SK-N-SH (cell line): ENCODE data around the gene C6orf89. TPM values are rescaled to one million over a fixed set of nuclear protein-coding genes. Genes with fewer than 3 reads are reported as not detected.

ENCODE experiments used
- CTCF ChIA-PET: fragments of 300-600, 350-600 bp; formaldehyde crosslinking; extraction: SDS; loops from one replicate; lab custom pipeline; 2021; lab: Yijun Ruan, JAX
- POLR2A ChIA-PET: fragments of 350-600 bp; sonication (Branson Sonifier 250); formaldehyde crosslinking; extraction: SDS; loops from one replicate; lab custom pipeline; 2020; ENCODE audit warnings: antibody characterized with exemption, inconsistent platforms; lab: Yijun Ruan, JAX
- DNase-seq: peaks from one replicate; pipeline ENCODE4 v3.0.0; 2012
- H2AFZ ChIP-seq: fragments of 200-600 bp; sonication (generic); 2 replicates; pipeline ENCODE4 v1.8.1; 2016; ENCODE audit warnings: antibody characterized with exemption, mild to moderate bottlenecking, low read depth
- H3F3A ChIP-seq: fragments of 200-600 bp; sonication (generic); replicated peaks from 2 replicates; pipeline ENCODE3; 2016; ENCODE audit warnings: antibody characterized with exemption, mild to moderate bottlenecking; ENCODE audit not compliant: insufficient read depth
- H3K27ac ChIP-seq, 2 experiments: fragments of 200-500 bp in 1 of 2; fragments of 200-600 bp in 1 of 2; sonication (Bioruptor generic) in 1 of 2; sonication (generic), shearing (Covaris generic) in 1 of 2; 2 replicates each; pipeline versions ENCODE4 v1.5.1 to v1.6.1; 2014 to 2016; ENCODE audit warnings: low read depth in 2 of 2, inconsistent platforms in 1 of 2, low read length in 1 of 2, mild to moderate bottlenecking in 1 of 2, mixed read lengths in 1 of 2
- H3K27me3 ChIP-seq: fragments of 200-600 bp; sonication (generic), shearing (Covaris generic); 2 replicates; pipeline ENCODE4 v1.6.1; 2016; ENCODE audit warnings: mixed run types; ENCODE audit not compliant: insufficient read depth
- H3K36me3 ChIP-seq, 2 experiments: fragments of 200-500 bp in 1 of 2; fragments of 200-600 bp in 1 of 2; sonication (Bioruptor generic) in 1 of 2; sonication (generic) in 1 of 2; replicated peaks in 1 of 2; 2 replicates each; pipeline versions ENCODE3 to v1.5.1; 2014 to 2016; ENCODE audit warnings: low read length in 1 of 2, mild to moderate bottlenecking in 1 of 2; ENCODE audit not compliant: insufficient read depth in 2 of 2, control insufficient read depth in 1 of 2
- H3K4me1 ChIP-seq, 2 experiments: fragments of 200-500 bp in 1 of 2; fragments of 200-600 bp in 1 of 2; sonication (Bioruptor generic) in 1 of 2; sonication (generic), shearing (Covaris generic) in 1 of 2; 2 replicates each; pipeline versions ENCODE4 v1.5.1 to v1.6.1; 2014 to 2016; ENCODE audit warnings: low read depth in 1 of 2, low read length in 1 of 2, mixed run types in 1 of 2; ENCODE audit not compliant: insufficient read depth in 2 of 2, control insufficient read depth in 1 of 2
- H3K4me2 ChIP-seq: fragments of 200-600 bp; sonication (generic), shearing (Covaris generic); 2 replicates; pipeline ENCODE4 v1.6.1; 2017; ENCODE audit warnings: mixed run types
- H3K4me3 ChIP-seq, 2 experiments: fragments of 200-500 bp in 1 of 2; fragments of 200-600 bp in 1 of 2; sonication (Bioruptor generic) in 1 of 2; sonication (generic), shearing (Covaris generic) in 1 of 2; 2 replicates each; pipeline versions ENCODE4 v1.5.1 to v1.8.1; 2014 to 2016; ENCODE audit warnings: low read depth in 2 of 2, inconsistent platforms in 1 of 2, low read length in 1 of 2, mild to moderate bottlenecking in 1 of 2, mixed read lengths in 1 of 2, moderate library complexity in 1 of 2
- H3K79me2 ChIP-seq: fragments of 200-600 bp; sonication (generic); 2 replicates; pipeline ENCODE4 v1.8.1; 2017; ENCODE audit warnings: mild to moderate bottlenecking; ENCODE audit not compliant: insufficient read depth
- H3K9ac ChIP-seq: fragments of 200-600 bp; sonication (generic); 2 replicates; pipeline ENCODE4 v1.6.1; 2017; ENCODE audit warnings: mixed run types
- H3K9me2 ChIP-seq: fragments of 200-600 bp; sonication (generic); 2 replicates; pipeline ENCODE4 v1.6.1; 2017; ENCODE audit warnings: mixed run types
- H3K9me3 ChIP-seq: fragments of 200-600 bp; sonication (generic); 2 replicates; pipeline ENCODE4 v1.6.1; 2017; ENCODE audit warnings: mixed run types, mild to moderate bottlenecking, moderate library complexity
- H4K20me1 ChIP-seq: fragments of 200-600 bp; sonication (generic); 2 replicates; pipeline ENCODE4 v1.6.1; 2017; ENCODE audit warnings: mild to moderate bottlenecking, mixed run types; ENCODE audit not compliant: insufficient read depth
- CHD2 ChIP-seq: fragments of 150-350 bp; IDR thresholded peaks from 2 replicates; pipeline ENCODE4 v1.6.1; 2018; ENCODE audit warnings: low read length; ENCODE audit not compliant: partially characterized antibody
- EZH2phosphoT487 ChIP-seq: fragments of 200-600 bp; sonication (generic); IDR thresholded peaks from 2 replicates; pipeline ENCODE4 v1.6.1; 2017; ENCODE audit warnings: low read depth, mixed run types, mild to moderate bottlenecking, antibody characterized with exemption, moderate library complexity, borderline replicate concordance
- FOSL2 ChIP-seq: IDR thresholded peaks from 2 replicates; pipeline ENCODE4 v1.4.0; 2012; ENCODE audit warnings: low read depth, mild to moderate bottlenecking, moderate library complexity, borderline replicate concordance
- FOXM1 ChIP-seq: IDR thresholded peaks from 2 replicates; pipeline ENCODE4 v1.4.0; 2012; ENCODE audit warnings: low read depth, mild to moderate bottlenecking
- GATA2 ChIP-seq: sonication (generic); formaldehyde crosslinking; IDR thresholded peaks from 2 replicates; pipeline ENCODE4 v1.5.0; 2020; ENCODE audit warnings: mild to moderate bottlenecking, missing genetic modification reagents
- JUND ChIP-seq: IDR thresholded peaks from 2 replicates; pipeline ENCODE4 v1.4.0; 2012
- MXI1 ChIP-seq: IDR thresholded peaks from 2 replicates; pipeline ENCODE4 v1.6.1; 2012; ENCODE audit warnings: mild to moderate bottlenecking, low read depth, low read length, improper control_type of control experiment
- NRF1 ChIP-seq: IDR thresholded peaks from 2 replicates; pipeline ENCODE4 v1.6.1; 2012; ENCODE audit warnings: low read depth, mild to moderate bottlenecking, low read length
- RCOR1 ChIP-seq: fragments of 150-350 bp; IDR thresholded peaks from 2 replicates; pipeline ENCODE4 v1.6.1; 2017; ENCODE audit warnings: antibody characterized with exemption, low read length
- RXRA ChIP-seq: IDR thresholded peaks from 2 replicates; pipeline ENCODE4 v1.4.0; 2012; ENCODE audit warnings: low read depth, mild to moderate bottlenecking, borderline replicate concordance
- SIN3A ChIP-seq: IDR thresholded peaks from 2 replicates; pipeline ENCODE4 v1.6.1; 2012; ENCODE audit warnings: low read depth, mild to moderate bottlenecking, low read length, moderate library complexity, borderline replicate concordance
- TAF1 ChIP-seq: IDR thresholded peaks from 2 replicates; pipeline ENCODE4 v1.6.1; 2012; ENCODE audit warnings: low read depth, mild to moderate bottlenecking, low read length, moderate library complexity, borderline replicate concordance
- YY1 ChIP-seq: IDR thresholded peaks from 2 replicates; pipeline ENCODE4 v1.4.0; 2012; ENCODE audit warnings: low read depth, mild to moderate bottlenecking
- WGBS: methylation state at CpG from one replicate; pipeline ENCODE4 v1.1.6; 2017; ENCODE audit warnings: low lambda C conversion rate; 5-methylcytosine and 5-hydroxymethylcytosine counted together
- polyA plus RNA-seq, 3 experiments: library from polyadenylated mRNA; depleted of rRNA; stranded (reverse); fragments of >200 nt; gene quantifications; 2 replicates each; pipeline ENCODE4 v1.2.3, GENCODE V29; 2012
- TF ChIP-seq, protein P1 (sequence below): IDR thresholded peaks from 2 replicates; pipeline ENCODE4 v1.6.1; 2012; ENCODE audit warnings: mild to moderate bottlenecking, low read depth, low read length, moderate library complexity
- TF ChIP-seq, protein P2 (sequence below): fragments of 150-350 bp; IDR thresholded peaks from 2 replicates; pipeline ENCODE4 v1.6.1; 2017; ENCODE audit warnings: antibody characterized with exemption, low read length, low read depth, borderline replicate concordance
- TF ChIP-seq, protein P3 (sequence below): IDR thresholded peaks from 2 replicates; pipeline ENCODE4; 2012

The C6orf89 gene
- polyA plus RNA-seq, 1 of the 3 experiments (the other 2 are of a cell fraction), result 20.4 TPM

DNA sequence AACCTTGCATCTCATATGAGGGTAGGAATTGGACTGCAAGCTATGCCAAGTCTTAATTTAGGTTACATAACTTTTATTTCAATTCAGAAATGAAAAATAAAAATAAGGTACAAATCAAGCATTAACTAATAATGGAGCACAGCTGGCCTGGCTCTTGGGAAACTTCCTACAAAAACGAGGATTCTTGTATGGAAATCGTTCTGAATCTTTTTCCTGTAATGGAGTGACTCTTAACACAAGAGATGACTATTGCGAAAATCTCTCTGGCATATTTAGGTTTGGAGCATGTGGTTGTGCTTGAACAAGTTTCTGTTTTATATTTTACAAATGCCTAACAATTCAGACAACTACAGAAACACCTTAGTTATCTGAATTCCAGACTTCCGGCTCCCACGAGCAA, 34.8 kb downstream of the C6orf89 start:
- H3F3A ChIP-seq, result no peaks in the 10 kb centered on the region
- no peak overlapping the region for H3K27ac ChIP-seq
- H2AFZ ChIP-seq, result no peak overlapping the region
- no peaks in the 10 kb centered on the region for H4K20me1 ChIP-seq
- DNase-seq, result no peak
- H3K27me3 ChIP-seq, result no peaks in the 10 kb centered on the region
- no peaks in the 10 kb centered on the region for H3K79me2 ChIP-seq
- H3K4me1 ChIP-seq, result no peaks in the 10 kb centered on the region; a peak in 1 of 4 replicates
- CTCF ChIA-PET, result no interaction called here
- no peak overlapping the region for H3K9ac ChIP-seq
- H3K36me3 ChIP-seq, result peaks cover 30 to 74% of the 10 kb centered on the region in 2 experiments
- no peaks in the 10 kb centered on the region for H3K9me2 ChIP-seq
- WGBS, result 91% methylated on average over 5 of the region's 5 CpGs
- TF ChIP-seq EZH2phosphoT487 (no peak), JUND (no peak), SIN3A (no peak), RCOR1 (no peak), FOSL2 (no peak), GATA2 (CRISPR knock-in tag) (no peak), FOXM1 (no peak), NRF1 (no peak), YY1 (no peak), RXRA (no peak), CHD2 (no peak), TAF1 (no peak), MXI1 (no peak)
- TF ChIP-seq, protein P1, sequence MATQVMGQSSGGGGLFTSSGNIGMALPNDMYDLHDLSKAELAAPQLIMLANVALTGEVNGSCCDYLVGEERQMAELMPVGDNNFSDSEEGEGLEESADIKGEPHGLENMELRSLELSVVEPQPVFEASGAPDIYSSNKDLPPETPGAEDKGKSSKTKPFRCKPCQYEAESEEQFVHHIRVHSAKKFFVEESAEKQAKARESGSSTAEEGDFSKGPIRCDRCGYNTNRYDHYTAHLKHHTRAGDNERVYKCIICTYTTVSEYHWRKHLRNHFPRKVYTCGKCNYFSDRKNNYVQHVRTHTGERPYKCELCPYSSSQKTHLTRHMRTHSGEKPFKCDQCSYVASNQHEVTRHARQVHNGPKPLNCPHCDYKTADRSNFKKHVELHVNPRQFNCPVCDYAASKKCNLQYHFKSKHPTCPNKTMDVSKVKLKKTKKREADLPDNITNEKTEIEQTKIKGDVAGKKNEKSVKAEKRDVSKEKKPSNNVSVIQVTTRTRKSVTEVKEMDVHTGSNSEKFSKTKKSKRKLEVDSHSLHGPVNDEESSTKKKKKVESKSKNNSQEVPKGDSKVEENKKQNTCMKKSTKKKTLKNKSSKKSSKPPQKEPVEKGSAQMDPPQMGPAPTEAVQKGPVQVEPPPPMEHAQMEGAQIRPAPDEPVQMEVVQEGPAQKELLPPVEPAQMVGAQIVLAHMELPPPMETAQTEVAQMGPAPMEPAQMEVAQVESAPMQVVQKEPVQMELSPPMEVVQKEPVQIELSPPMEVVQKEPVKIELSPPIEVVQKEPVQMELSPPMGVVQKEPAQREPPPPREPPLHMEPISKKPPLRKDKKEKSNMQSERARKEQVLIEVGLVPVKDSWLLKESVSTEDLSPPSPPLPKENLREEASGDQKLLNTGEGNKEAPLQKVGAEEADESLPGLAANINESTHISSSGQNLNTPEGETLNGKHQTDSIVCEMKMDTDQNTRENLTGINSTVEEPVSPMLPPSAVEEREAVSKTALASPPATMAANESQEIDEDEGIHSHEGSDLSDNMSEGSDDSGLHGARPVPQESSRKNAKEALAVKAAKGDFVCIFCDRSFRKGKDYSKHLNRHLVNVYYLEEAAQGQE, result no peak
- TF ChIP-seq, protein P2, sequence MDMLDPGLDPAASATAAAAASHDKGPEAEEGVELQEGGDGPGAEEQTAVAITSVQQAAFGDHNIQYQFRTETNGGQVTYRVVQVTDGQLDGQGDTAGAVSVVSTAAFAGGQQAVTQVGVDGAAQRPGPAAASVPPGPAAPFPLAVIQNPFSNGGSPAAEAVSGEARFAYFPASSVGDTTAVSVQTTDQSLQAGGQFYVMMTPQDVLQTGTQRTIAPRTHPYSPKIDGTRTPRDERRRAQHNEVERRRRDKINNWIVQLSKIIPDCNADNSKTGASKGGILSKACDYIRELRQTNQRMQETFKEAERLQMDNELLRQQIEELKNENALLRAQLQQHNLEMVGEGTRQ, result no peak
- TF ChIP-seq, protein P3, sequence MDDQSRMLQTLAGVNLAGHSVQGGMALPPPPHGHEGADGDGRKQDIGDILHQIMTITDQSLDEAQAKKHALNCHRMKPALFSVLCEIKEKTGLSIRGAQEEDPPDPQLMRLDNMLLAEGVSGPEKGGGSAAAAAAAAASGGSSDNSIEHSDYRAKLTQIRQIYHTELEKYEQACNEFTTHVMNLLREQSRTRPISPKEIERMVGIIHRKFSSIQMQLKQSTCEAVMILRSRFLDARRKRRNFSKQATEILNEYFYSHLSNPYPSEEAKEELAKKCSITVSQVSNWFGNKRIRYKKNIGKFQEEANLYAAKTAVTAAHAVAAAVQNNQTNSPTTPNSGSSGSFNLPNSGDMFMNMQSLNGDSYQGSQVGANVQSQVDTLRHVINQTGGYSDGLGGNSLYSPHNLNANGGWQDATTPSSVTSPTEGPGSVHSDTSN, result no peak
- TF ChIP-seq, all 33 proteins: peak for 0
- Histone ChIP-seq H3K4me2 (no peak overlapping the region), H3K9me3 (no peaks in the 10 kb centered on the region), H3K4me3 (no peak overlapping the region)
- POLR2A ChIA-PET, result no interaction called here
